SH-SY5Y (cell line): Measurements from ENCODE around the gene PCGF2.

ENCODE experiments used
- GATA2 ChIP-seq: IDR thresholded peaks from 2 replicates; pipeline ENCODE4 v1.6.1; 2011; ENCODE audit warnings: mild to moderate bottlenecking, low read depth, low read length
- GATA3 ChIP-seq: IDR thresholded peaks from 2 replicates; pipeline ENCODE4 v1.6.1; 2011; ENCODE audit warnings: low read depth, mild to moderate bottlenecking, low read length, moderate library complexity

The PCGF2 gene

GRCh38 chr17:38762231-38762630 lies 14.1 kb upstream of the PCGF2 start:
- no peak for TF ChIP-seq GATA3
- no peak for TF ChIP-seq GATA2

GRCh38 chr17:38761612-38762011 lies 13.5 kb upstream of the PCGF2 start:
- no peak for TF ChIP-seq GATA3
- no peak for TF ChIP-seq GATA2

GRCh38 chr17:38753071-38753506 lies 5.0 kb upstream of the PCGF2 start:
- TF ChIP-seq GATA2 (no peak), GATA3 (no peak)

GRCh38 chr17:38752308-38753070 lies 4.4 kb upstream of the PCGF2 start, which contains the start of gene PSMB3:
TSS of gene PSMB3 (plus strand) at chr17:38752741. CDS start at chr17:38752827, 86 bp downstream.
- TF ChIP-seq GATA3 = no peak
- 0 out of 2 replicates have a peak, but pooled peaks have one; percentile 7 for TF ChIP-seq GATA2

- TF ChIP-seq GATA2 (no peak), GATA3 (no peak)
These were observed 3.7 kb upstream of the PCGF2 start for GRCh38 chr17:38751808-38752307.

- TF ChIP-seq GATA2 (no peak), GATA3 (no peak)
These were observed 3.1 kb upstream of the PCGF2 start for GRCh38 chr17:38751144-38751807.

- TF ChIP-seq GATA3 (no peak), GATA2 (no peak)
These were observed 2.4 kb upstream of the PCGF2 start for GRCh38 chr17:38750312-38751121.

- TF ChIP-seq GATA3 = no peak
- TF ChIP-seq GATA2 = no peak
These were observed 1.8 kb upstream of the PCGF2 start for GRCh38 chr17:38750044-38750311.

- TF ChIP-seq GATA3 (no peak), GATA2 (no peak)
These were observed 1.3 kb upstream of the PCGF2 start for GRCh38 chr17:38749223-38750043.

GRCh38 chr17:38748892-38749222 lies 721 bp upstream of the PCGF2 start:
- TF ChIP-seq GATA2 = no peak
- TF ChIP-seq GATA3 = no peak

GRCh38 chr17:38747463-38748148 lies 530 bp downstream of the PCGF2 start:
- TF ChIP-seq GATA3 (no peak), GATA2 (no peak)

GRCh38 chr17:38746849-38747462 lies 1.2 kb downstream of the PCGF2 start:
- TF ChIP-seq GATA3 (no peak), GATA2 (no peak)

- TF ChIP-seq GATA2 = no peak
- no peak for TF ChIP-seq GATA3
These were observed 1.9 kb downstream of the PCGF2 start for GRCh38 chr17:38746004-38746848.
